GM19328 (cell line): ENCODE data around the gene GABARAP.

Source experiments
- ATAC-seq: cut with Tn5 transposase; IDR thresholded peaks from one replicate; pipeline ENCODE4 v1.9.1; 2021; ENCODE audit warnings: mild to moderate bottlenecking, moderate library complexity; ENCODE audit not compliant: unreplicated experiment

Gene GABARAP

DNA sequence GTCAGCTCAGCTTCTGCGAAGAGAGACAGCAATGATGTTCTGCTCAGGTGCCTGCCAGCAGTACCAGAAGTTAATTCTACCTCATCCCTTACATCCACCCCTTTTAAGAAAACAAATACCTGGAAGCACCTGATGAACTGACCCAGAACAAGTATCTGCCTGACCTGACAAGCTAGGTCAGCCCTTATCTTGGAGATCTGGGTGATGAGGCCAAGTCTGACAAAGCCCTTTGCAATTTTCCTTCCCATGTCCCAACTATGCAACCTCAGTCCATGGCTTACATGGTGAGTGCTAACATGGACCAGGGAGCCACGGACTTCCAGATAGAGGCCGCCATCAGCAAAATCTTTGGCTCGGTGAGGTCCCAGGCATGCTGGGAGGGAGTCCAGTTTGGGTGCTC, 18.9 kb downstream of the GABARAP start:
- no peak for ATAC-seq

GRCh38 chr17:7222972-7223292, 19.3 kb downstream of the GABARAP start:
- ATAC-seq: no peak

GRCh38 chr17:7222093-7222971, 19.9 kb downstream of the GABARAP start:
- ATAC-seq: no peak

DNA sequence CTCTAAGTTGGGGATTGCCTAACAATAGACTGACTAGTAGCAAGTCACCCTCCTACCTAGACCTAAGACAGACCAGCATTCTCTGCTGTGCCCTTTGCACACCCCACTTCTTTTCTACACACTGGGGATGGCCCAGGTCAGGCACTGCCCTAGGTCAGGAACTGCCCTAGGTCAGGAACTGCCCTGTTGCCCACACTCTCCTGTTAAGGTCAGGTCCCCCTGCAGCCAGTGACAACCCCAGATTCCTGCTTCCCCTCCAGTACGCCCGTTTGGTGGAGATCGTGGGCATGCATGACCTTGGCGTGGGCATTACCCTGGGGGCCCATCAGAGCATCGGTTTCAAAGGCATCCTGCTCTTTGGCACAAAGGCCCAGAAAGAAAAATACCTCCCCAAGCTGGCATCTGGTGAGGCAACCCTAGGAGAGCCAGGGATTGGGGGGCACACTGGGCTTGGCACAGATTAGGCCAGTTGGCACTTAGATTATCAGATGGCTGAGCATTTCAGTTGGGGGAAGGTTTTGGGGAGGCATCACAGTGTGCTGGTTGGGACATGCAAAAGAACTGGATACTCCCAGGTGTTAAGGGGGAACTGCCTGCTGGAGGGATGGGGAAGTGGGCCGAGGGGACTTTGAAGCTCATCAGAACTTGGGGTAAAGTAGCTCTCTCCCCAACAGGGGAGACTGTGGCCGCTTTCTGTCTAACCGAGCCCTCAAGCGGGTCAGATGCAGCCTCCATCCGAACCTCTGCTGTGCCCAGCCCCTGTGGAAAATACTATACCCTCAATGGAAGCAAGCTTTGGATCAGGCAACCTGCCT, 20.8 kb downstream of the GABARAP start:
- ATAC-seq: no peak

- ATAC-seq: no peak
These were observed 21.5 kb downstream of the GABARAP start for GRCh38 chr17:7220593-7221277.

DNA sequence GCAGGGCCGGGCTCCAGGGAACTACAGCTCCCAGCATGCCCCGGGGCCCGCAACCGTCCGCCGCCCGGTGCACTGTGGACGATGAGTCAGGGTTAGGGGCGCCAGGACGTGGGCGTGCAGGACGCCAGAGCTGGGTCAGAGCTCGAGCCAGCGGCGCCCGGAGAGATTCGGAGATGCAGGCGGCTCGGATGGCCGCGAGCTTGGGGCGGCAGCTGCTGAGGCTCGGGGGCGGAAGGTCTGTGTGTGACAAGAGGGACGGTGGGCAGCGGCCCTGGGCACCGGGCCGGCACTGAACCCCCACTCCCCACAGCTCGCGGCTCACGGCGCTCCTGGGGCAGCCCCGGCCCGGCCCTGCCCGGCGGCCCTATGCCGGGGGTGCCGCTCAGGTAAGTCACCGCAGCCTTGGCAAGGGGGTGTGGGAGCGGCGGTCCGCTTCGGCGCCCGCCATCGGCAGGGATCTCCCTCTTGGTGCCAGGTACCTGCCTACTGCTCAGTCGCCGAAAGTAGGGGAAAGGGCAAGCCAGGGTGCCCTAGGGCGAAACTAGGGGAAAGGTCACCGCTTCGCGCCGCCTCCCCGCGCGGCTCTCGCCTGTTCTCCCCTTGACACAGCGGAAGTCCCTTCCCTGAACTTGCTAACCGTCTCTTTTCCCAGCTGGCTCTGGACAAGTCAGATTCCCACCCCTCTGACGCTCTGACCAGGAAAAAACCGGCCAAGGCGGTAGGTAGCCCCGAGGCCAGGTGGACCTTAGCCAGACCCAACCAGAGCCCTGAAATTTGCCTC, 22.2 kb downstream of the GABARAP start, which contains the start of the genes ACADVL and DLG4:
Gene ACADVL (plus strand): TSS at position 127 of the 781 bp plus-strand sequence. CDS start 47 bp downstream, at position 174.
Gene DLG4 (minus strand): TSS at position 25 of the 781 bp plus-strand sequence.
- no peak for ATAC-seq

GRCh38 chr17:7219229-7219811, 22.9 kb downstream of the GABARAP start:
- no peak for ATAC-seq

- ATAC-seq: no peak
These were observed 23.5 kb downstream of the GABARAP start for GRCh38 chr17:7218758-7219157.

- ATAC-seq: no peak
These were observed 24.1 kb downstream of the GABARAP start for GRCh38 chr17:7218166-7218565.

- no peak for ATAC-seq
These were observed 24.9 kb downstream of the GABARAP start for GRCh38 chr17:7217113-7217987.

GRCh38 chr17:7216242-7217112, 25.8 kb downstream of the GABARAP start:
- ATAC-seq: no peak

DNA sequence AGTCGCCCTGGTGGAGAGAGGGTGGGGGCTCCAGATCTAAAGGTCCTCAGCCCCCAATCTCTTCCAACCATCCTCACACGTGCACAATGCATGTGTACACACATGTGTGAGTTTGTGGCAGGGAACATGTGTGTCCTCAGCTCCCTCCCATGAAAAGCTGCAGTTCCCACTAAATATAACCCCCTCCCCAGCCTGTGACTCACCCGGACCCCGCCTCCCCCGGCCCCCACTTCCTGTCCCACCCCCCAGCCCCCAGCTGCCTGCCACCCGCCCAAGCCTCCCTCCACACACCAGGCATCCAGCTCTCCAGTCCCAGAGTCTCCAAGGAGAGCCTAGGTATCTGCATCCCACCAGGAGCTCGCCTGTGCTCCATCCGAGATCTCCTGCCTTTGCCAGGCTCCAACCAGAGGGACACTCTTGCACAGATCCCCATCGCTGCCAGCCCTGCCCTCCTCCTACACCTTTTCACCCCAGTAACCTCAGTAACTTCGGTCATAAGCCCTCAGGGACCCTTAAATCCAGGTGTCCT, 26.5 kb downstream of the GABARAP start:
- no peak for ATAC-seq

DNA sequence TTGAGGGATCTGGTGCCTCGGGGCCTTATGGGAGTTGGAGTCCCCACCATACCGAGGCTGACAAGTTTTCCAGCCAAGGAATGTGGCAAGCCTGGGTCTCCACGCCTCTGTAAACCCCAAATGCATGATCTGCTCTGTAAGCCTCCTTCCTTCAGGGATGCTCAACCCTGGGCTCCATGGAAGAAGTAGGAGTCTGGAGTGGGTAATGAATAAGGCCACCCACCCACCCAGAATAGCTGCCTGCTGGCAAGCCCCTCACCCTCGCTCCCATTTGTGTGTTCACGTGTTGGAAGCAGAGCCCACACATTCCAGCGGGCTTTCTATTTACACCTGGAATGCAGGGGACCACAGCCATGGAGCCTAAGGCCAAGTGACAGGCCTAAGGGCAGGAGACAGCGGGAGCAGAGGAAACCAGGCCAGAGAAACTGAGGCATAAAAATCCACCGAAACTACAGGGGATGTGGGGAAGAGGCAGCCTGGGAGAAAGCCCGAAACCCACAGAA, 27.1 kb downstream of the GABARAP start:
- no peak for ATAC-seq

DNA sequence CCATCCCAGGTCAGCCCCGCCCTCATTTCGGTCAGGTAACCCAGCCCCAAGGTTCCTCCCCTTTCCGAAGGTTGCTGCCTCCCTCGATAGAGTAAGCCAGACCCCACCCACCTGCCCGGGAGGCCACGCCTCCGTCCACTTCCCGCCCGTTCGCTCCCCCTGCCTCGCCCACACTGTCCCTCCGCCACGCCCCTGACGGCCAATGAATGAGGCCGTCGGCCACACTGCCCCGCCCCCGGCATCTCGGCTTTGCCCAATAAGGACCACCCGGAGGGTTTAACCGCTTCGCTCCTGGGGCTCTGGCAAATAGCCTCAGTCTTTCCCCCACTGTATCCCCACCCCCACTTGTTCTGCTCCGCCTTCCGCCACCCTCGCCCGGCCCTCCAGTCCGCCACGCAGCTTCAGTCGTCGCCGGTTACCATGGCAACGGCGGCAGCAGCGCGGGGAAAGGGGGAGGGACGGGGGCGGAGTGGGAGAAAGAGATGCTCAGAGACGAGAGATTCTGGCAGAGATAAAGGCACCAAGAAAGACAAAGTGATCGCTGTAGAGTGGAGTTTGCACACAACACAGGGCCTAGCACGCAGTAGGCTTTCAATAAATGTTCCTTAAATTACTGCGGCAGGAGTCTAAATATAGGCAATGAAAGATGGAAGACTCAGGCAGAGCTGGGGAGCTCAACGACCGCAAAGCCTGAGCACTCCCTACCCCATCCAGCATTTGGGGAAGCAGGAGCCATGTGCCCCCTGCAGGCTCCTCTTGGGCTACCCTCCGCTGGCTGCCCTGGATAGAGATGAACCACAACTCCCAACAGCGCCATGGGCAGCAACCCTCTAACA, 27.7 kb downstream of the GABARAP start:
- peak; percentile 68 for ATAC-seq

DNA sequence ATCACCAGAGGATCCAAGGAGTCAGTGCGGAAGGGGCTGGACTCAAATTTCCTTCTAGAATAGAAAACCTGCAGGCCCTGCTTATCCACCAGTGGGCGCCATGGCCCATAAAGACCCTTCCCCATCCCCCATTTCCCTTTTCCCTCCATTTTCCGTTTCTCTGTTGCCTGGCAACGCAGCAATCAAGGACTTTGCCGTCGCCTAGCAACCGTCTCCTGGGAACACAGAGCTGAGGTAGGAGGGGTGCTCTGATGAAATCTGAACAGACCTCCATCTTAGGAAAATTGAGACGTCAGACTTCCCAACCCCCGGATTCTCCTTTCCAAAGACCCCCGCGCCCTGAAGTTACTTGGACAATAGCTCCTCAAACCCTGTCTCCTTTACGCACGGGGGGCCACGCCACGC, 28.4 kb downstream of the GABARAP start:
- no peak for ATAC-seq

DNA sequence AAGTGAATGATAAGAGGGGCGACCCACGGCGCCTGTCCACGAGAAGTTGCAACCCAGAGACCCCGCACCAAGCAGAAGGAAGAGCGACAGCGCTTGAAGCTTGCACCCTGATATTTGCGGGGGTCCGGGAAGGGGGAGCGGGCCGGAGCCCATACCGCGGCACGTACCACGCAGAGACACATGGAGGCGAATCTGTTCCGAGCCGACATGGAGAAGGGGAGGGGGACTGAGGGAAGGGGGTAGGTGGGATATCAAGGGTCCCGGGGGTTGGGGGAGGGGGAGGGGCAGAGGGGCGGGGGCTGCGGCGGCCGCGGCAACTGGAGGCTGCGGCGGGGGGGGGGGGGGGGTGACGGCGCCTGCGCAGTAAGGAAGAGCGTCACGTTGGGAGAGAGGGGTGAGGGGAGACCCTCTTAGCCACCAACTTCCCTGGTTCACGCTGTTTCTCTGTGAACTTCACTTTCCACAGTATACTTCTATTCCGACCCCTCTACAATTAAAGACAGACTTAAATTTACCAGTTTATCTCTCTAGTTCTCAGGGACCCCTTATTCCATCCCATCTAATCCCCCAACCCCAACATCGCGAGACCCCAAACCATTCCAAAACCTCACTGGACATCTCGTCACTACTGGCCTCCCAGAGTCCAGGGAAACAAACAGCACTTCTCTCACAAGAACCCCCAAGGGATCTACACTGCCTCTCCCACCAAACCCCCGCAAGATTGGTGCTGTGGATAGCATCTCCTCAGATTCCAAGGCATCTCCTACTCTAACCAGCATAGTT, 30.6 kb downstream of the GABARAP start:
- no peak for ATAC-seq
